HG03432 (cell line): ENCODE measurements around the gene ZDHHC6.
A peak's percentile ranks its signal among the peaks of the same experiment; 100 is the strongest.
"Not testable (repeated sequence)": the region's sequence is repeated elsewhere in the genome, so short reads cannot be mapped to it uniquely, and the experiment has no call there.

ENCODE experiments used
- ATAC-seq: cut with Tn5 transposase; IDR thresholded peaks from one replicate; pipeline ENCODE4 v1.9.1; 2021; ENCODE audit warnings: mild to moderate bottlenecking, moderate library complexity; ENCODE audit not compliant: unreplicated experiment

Gene ZDHHC6, protein sequence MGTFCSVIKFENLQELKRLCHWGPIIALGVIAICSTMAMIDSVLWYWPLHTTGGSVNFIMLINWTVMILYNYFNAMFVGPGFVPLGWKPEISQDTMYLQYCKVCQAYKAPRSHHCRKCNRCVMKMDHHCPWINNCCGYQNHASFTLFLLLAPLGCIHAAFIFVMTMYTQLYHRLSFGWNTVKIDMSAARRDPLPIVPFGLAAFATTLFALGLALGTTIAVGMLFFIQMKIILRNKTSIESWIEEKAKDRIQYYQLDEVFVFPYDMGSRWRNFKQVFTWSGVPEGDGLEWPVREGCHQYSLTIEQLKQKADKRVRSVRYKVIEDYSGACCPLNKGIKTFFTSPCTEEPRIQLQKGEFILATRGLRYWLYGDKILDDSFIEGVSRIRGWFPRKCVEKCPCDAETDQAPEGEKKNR

GRCh38 chr10:112446855-112447619 is at the start of gene ZDHHC6, which contains the start of gene VTI1A:
ZDHHC6 (minus strand) TSS chr10:112446914; CDS start chr10:112445436, 1,478 bp downstream.
VTI1A (plus strand) TSS chr10:112447215; CDS start chr10:112447374, 159 bp downstream.
- ATAC-seq = peak; percentile 95

- ATAC-seq = no peak
Observed at GRCh38 chr10:112492736-112493135, 46.0 kb upstream of the ZDHHC6 start.

- ATAC-seq = no peak
Observed at GRCh38 chr10:112491144-112491543, 44.4 kb upstream of the ZDHHC6 start.

DNA sequence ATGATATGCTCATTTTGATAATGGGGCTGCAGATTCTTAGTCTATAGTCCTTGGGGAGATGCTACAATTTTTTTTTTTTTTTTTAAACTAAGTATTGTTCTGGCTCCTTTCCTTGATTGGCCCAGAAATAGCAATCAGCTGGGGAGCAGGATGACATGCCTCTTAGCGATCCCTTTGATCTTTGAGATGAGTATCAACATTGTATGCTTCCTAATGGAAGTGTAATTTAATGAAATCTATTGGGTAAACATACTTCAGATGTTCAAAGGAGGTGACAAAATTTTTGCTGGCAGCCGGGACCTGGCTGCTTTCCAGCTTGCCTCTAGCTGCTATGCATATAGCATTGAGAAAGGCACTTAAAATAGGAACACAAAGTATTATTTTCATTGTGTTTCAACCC is 43.8 kb upstream of the ZDHHC6 start:
- no peak for ATAC-seq

DNA sequence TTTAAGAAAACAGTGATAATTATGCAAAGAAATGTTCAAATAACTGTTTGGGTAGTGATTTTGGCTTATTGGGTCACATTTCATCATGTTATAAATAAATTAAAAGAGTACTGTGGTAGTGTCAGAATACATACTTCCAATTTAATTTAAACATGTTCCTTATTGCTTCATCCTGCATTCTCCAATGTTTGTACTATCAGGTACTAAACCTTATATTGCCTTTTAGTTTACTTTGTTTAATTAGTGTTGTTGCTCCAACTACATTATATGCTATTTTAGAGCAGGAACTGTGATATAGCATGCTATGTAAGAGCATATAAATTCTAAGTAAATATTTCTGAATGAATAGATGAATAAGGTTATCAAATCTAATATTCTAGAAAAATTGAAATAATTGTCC is 41.2 kb upstream of the ZDHHC6 start:
- no peak for ATAC-seq

GRCh38 chr10:112484399-112484798 is 37.7 kb upstream of the ZDHHC6 start:
- ATAC-seq = no peak

DNA sequence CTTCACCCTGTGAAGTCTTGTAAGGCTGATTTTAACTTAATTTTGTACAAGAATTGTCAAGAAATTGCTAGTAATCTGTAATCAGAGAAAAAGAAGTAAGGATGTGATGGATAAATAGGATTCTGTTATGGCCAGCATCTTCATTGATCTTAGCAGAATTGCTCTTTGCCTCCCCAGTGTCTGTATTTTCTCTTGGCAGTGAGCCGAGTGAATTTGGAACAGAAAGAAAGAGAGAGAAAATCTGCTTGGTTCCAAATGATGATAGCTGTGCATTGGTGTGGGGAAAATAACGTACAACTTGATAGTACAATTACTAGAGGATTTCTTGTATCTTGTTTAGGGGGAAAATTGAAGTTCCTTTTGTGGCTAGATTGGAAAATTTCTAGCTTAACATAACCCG is 34.9 kb upstream of the ZDHHC6 start:
- ATAC-seq = no peak

DNA sequence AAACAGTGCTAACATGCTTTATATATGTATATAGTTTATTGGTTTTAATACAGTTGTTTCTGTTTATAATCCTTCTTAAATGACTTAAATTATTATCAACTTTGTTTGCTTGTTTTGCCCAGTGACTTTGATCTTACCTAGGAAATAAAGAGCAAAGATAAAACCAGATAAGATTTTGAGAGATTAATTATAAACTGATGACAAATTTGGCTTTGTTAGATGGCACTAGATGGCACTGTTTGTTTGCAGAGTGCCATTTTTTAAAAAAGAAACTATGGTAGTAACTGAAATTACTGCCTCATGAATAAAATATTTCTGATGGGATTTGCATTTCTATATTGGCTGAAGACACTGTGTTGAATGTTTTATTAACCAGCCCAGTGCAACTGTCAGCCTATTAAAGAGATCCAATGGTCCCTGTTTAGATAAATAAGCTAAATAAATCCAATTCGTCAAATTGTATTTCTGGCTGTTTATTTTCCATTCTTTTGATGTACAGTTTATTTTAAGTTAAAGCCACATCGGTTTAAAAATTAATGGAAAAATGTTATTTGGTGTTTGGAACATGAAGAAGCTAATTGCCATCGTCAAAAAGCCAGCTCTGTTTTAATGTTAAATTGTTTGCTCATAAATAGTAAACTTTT is 29.0 kb upstream of the ZDHHC6 start:
- no peak for ATAC-seq

GRCh38 chr10:112471878-112472487 is 25.3 kb upstream of the ZDHHC6 start:
- ATAC-seq = peak; percentile 82

- ATAC-seq = no peak
Observed at GRCh38 chr10:112467541-112468075, 20.9 kb upstream of the ZDHHC6 start.

DNA sequence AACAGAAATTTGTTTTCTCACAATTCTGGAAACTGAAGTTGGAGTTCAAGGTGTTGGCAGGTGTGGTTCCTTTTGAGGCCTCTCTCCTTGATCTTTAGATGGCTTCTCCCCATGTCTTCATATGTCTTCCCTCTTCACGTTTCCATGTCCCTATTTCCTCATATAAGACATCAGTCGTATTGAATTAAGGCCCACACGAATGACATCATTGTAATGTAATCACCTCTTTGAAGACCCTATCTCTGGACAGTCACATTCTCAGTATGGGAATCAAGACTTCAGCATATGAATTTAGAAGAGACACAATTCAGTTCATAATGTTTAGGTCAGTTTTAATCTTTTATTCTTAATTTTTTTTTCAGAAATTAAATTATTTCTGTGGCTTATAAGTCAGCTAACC is 20.1 kb upstream of the ZDHHC6 start:
- ATAC-seq = no peak

DNA sequence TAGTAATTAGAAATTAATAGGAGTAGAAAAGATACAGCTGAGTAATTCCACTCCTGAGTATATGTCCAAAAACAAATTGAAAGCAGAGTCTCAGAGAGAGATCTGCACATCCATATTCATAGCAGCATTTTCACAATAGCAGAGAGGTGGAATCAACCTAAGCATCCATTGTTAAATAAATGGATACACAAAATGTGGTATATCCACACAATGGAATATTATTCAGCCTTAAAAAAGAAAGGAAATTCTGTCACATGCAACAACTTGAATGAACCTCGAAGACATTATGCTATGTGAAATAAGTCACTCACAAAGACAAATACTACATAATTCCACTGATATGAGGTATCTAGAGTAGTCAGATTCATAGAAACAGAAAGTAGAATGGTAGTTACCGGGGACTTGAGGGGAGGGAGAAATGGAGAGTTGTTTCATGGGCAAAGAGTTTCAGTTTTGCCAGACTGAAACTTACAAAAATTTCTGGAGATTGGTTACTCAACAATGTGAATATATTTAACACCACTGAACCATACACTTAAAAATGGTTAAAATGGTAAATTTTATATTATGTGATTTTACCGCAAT is 18.7 kb upstream of the ZDHHC6 start:
- no peak for ATAC-seq

DNA sequence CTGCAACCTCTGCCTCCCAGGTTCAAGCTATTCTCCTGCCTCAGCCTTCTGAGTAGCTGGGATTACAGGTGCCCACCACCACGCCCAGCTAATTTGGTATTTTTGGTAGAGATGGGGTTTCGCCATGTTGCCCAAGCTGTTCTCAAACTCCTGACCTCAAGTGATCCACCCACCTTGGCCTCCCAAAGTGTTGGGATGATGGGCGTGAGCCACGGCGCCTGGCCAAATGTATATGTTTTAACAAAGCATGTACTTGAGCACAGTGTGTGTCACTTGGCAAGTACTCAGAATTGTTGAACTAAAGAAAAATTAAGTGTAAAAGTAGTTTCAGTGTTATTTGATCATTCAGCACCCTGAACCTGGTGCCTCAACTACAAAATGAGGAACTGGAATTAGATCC is 17.4 kb upstream of the ZDHHC6 start:
- not testable (repeated sequence) for ATAC-seq

DNA sequence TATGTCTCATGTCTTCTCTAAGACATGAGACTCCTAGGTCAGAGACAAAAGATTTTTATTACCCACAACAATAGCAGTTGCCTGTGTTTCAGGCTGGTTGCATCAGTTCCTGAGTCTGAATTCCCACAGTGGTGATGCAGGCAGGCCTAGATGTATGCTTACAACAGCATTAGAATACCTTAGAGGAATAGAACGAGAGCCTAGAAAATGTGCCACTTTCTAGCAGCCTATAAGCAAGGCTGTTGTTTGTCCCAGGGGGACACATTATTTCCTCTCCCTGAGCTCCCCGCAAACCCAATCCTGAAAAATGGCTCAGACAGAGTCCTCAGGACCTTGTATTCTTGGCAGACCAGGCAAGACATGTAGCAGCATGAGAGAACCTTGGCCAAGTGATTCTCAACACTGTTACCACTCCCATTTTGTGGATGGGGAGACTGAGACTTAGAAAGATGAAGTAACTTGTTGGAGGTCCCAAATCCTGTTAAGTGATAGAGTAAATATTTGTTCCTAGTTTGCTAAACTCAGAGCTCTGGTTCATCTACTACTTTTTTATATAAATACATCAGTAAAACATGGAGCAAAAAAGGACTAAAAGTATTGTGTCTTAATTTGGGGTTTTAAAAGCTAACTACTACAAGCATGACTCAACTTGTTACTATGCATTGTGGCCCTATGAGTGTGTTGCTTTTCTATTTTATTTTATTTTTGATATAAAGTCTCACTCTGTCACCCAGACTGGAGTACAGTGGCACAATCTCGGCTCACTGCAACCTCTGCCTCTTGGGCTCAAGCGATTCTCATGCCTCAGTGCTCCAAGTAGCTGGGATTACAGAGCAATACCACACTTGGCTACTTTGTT is 14.5 kb upstream of the ZDHHC6 start:
- ATAC-seq = no peak

DNA sequence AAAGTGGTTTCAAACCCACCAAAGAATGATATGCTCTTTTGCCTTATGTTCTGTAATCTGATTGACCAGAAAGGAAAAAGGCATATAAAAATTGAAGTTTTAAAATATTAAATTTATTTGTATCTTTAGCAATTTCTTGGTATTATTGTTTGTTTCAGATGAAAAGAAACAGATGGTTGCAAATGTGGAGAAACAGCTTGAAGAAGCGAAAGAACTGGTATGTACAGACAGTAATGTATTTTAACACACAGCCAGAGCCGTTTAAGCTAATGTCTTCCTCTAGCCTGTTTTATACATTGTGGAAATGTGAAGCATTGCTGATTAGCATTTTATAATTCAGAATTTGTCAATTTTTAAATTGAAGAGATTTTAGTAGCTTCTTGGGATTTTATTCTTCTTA is 13.7 kb upstream of the ZDHHC6 start:
- no peak for ATAC-seq

DNA sequence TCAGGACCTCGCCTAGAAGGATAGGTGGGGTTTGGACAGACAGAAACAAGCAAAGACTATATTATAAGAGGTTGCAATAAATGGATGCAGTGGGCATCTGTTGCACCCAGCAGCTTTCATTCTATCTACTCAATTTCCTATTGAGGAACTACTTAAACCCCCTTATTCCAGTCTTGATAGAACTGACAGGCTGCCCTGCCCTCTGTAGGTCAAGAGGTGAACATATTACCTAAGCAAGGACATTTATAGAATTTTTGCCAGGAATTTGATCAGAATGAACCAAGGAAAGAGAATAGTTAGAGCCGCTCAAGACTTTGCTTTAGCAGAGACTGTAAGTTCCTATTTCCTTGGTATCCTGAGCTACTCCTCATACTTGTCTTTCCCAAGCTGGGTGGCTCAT is 9.8 kb upstream of the ZDHHC6 start:
- ATAC-seq = no peak

DNA sequence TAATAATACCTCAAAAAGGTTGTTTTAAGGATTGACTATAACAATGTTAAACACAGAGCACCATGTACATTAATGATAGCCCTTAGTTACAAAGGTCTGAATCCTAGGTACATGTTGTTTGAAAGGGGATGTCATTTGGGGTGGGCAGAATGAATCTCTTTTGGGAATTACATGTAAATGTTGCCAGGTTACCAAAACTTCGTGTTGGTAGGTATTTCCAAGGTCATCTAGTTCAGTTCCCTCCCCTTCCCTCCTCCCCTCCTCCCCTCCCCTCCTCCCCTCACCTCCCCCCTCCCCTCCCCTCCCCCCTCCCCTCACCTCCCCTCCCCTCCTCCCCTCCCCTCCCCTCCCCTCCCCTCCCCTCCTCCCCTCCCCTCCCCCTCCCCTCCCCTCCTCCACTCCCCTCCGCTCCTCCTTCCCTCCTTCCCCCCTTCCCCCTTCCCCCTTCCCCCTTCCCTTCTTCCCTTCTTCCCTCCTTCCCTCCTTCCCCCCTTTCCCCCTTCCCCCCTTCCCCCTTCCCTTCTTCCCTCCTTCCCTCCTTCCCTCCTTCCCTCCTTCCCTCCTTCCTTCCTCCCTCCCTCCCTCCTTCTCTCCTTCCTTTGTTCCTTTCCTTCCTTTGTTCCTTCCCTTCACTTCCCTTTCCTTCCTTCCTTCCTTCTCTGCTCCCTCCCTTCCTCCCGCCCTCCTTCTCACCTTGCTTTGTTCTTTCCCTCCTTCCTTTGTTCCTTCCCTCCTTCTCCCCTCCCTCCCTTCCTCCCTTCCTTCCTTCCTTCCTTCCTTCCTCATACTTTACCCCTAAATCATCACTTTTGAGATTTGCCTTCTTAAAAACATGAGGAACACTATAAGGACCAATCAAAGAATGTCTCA is 8.4 kb upstream of the ZDHHC6 start:
- ATAC-seq = no peak

DNA sequence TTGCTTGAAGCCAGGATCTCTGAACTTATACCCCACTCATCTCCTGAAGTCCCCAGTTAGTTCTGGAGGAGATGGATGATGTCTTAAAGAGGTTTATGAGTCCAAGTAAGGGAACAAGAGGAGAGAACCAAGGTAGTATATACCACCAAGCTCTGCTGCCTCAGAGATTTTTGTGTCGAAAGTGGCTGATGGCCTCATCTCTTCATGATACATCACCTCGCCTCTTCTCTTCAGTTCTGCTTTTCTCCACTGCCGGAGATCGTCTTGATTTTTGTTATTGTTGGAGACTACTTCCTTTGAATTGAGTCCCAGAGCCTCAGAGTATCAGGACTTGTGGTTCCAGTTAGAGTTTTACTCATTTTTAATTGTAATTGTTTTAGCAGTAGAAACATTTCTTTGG is 2.2 kb upstream of the ZDHHC6 start:
- no peak for ATAC-seq

- no peak for ATAC-seq
Observed at GRCh38 chr10:112447620-112447928, 860 bp upstream of the ZDHHC6 start.
